GM18505 (cell line): ENCODE results near the gene SEC22A.

ENCODE experiments used
- ATAC-seq: cut with Tn5 transposase; IDR thresholded peaks from one replicate; pipeline ENCODE4 v1.9.1; 2021; ENCODE audit not compliant: unreplicated experiment
- POLR2A ChIP-seq: IDR thresholded peaks from 4 replicates; pipeline ENCODE4 v1.6.1; 2011; ENCODE audit warnings: borderline replicate concordance; ENCODE audit not compliant: insufficient read depth, insufficient read length; ENCODE audit errors: extremely low read depth

Gene SEC22A

DNA sequence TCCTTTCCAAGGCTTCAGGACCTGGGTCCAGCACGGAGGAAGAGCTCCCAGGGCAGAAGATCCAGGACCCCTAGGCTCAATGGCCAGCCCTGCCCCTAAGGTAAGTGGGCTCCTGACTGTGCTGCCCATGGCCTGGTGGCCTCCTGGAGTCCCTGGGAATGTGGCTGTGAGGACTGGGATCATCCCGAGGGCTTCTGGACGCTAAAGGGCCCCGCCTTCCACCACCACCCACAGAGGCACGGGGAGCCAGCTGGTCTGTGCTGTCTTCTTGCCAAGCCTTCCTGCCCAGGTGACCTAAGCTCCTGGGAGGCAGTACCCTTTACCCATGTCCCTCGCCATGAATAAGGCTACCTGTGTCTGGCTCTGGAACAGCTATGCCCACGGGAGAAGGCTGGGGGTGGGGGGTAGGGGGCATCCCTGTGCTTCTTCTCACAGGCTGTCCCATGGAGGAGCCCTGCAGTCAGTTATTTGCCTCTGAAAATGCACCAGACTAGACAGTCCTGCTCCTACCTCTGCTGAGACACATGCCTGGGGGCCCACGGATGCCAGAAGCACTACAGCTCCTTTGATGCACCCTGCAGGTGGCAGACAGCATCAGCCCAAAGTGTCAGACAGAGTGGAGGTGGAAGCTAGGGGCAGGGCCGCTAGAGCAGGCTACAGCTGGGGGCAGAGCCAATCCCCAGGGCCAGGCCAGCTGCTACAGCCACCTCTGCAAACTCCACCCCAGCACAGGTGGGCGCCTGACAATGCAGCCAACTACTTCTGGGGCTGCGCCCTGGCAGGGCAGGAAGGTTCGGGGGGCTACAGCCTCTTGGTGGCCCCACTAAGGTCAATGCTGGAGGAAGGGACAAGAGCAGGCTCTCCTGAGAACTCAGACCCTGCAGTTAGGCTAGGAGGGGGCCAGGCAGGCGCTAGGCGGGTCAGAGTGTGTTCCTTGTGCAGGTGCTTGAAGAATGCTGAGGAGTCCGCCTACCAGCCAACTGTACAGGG is 90.9 kb downstream of the SEC22A start:
- TF ChIP-seq POLR2A: no peak
- no peak for ATAC-seq

DNA sequence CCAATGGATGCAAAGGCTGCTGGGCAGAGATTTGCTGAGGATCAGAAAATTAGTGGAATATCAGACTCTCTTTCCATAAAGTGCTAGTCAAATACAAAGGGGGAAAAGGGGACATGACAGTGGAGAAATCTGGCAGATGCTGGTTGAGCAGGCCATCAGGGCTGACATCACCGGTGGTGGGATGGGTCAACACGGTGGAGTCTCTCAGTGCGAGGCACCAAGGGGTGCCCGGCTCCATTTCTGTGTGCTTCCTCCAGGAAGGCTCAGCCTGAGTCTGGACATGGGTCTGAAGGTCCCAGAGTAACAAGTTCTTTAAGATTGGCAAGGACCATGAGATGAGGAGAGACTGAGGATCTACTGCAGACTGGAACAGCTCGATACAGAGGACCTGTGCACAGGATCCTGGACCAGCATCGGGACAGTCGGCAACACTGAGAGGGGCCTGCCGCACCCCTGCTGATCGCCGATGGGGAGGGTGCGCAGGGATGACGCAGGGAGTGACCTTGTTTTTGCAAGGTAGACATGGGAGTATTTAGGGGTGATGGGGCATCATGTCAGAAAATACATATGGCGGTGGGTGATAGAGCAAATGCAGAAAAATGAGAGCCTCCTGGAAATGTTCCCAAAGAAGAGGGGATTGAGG is 92.7 kb downstream of the SEC22A start:
- TF ChIP-seq POLR2A: no peak
- no peak for ATAC-seq

GRCh38 chr3:123295171-123295900 is 93.6 kb downstream of the SEC22A start:
- ATAC-seq: no peak
- no peak for TF ChIP-seq POLR2A

- no peak for TF ChIP-seq POLR2A
- no peak for ATAC-seq
Measured at GRCh38 chr3:123295901-123296250, 94.1 kb downstream of the SEC22A start.

GRCh38 chr3:123296261-123296660 is 94.5 kb downstream of the SEC22A start:
- no peak for ATAC-seq
- TF ChIP-seq POLR2A: no peak

DNA sequence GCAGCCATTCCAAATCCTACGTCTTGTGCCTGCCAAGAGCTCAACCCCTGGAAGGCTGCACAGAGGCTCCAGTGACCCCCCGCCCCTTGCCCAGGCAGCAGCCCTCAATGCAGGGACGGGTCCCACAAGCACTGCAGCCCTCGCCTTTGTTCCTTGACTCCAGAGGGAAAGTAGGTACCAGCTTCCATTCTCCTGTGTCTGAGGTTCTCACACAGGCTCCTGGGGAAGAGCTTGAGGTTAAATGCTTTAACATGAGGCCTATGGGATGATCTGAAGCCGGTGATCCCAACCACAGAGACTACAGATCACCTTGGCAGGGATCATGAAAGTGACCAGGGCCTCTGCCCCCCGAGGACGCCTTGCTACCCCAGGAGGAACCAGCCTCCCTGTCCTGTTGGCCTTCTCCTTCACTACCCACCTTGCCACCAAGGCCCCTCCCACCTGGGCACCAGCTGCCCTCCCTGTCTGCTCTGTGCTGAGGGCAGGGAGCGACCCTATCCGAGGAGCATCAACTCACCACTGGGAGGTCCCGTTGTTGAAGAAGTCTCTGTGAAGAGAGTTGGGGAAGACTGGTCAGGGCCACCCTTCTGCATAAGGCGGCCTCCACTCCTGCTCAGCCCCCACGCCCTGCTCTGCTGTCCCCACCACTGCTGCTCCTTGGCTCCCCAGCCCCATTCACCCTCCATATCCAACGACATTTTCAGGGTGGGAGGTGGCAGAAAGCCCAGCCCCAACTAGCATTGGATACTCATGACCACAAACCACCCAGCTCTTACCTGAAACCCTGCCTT is 95.3 kb downstream of the SEC22A start:
- ATAC-seq: no peak
- no peak for TF ChIP-seq POLR2A

DNA sequence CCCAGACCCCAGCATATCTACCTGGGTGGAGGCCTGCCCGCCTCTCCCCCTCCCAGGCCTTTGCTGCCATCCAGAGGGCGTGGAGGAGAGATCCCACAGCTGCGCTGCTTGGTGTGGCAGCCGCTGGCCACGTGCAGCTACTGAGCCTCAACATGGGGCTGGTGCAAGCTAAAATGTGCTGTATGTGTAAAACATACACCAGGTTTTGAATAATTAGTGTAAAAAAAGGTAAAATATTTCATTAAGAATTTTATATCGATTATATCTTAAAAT is 95.8 kb downstream of the SEC22A start:
- ATAC-seq: no peak

GRCh38 chr3:123298903-123299302 is 97.2 kb downstream of the SEC22A start:
- ATAC-seq: no peak

More for the DNA sequence above, 95.8 kb downstream of the SEC22A start:
- no peak for TF ChIP-seq POLR2A

GRCh38 chr3:123299581-123299980 is 97.8 kb downstream of the SEC22A start:
- TF ChIP-seq POLR2A: no peak
- ATAC-seq: no peak

More at GRCh38 chr3:123298903-123299302, 97.2 kb downstream of the SEC22A start:
- TF ChIP-seq POLR2A: no peak

DNA sequence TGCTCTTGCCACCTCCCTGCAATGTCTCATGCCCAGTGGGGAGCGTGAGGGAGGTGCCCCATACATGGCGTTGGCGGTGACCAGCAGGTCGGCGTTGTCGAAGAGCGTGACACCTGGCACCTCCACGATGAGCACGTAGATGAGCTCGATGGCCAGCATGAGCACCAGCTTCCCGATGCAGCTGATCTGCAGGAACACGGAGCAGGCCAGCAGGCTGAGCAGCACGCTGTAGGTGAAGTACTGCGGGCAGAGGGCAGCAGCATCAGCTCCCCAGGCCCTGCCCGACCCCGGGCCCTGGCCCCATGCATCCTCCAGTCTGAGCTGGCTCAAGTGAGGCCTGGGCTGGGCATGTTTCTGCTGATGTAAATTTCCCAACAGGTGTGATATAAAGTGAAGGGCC is 98.3 kb downstream of the SEC22A start:
- no peak for TF ChIP-seq POLR2A
- ATAC-seq: no peak

DNA sequence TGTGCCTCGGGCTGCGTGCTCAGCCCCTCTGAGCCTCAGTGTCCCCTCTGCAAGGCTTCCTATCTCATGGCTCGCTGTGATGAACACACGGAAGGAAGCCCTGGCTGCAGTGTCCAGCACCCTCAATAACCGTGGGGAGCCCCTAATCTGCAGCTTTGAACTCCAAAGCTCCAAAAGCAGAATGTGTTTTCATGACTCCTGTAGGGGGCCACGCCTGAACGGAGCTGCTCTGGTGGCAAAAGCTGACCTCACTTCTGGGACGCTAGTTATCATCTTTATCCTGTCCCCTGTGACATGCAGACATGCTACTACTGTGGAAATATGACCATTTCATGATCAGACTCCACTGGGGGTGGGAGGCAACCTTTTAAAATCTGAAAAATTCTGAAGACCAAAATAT is 98.8 kb downstream of the SEC22A start:
- TF ChIP-seq POLR2A: no peak
- ATAC-seq: no peak

- TF ChIP-seq POLR2A: no peak
- ATAC-seq: no peak
Measured at GRCh38 chr3:123301331-123302184, 99.8 kb downstream of the SEC22A start.
